A549 (cell line): ENCODE measurements around the gene LRATD1. TPM values are rescaled to one million over a fixed set of nuclear protein-coding genes. Genes with fewer than 3 reads are reported as not detected.

ENCODE experiments used
- ATAC-seq, 2 experiments: fragments of 200-7000 bp in 1 of 2; fragments of >200 bp in 1 of 2; cut with Nextera tagmentation in 1 of 2; cut with Tn5 transposase in 1 of 2; 3 replicates each; pipeline versions ENCODE4 v1.8.0 to v1.9.1; 2018 to 2020; ENCODE audit warnings: mild to moderate bottlenecking in 1 of 2, moderate library complexity in 1 of 2
- CTCF ChIA-PET: fragments of 300-600 bp; sonication (Branson Sonifier 250); formaldehyde crosslinking; extraction: SDS; loops from one replicate; lab custom pipeline; 2021; ENCODE audit warnings: antibody characterized with exemption, inconsistent platforms; lab: Yijun Ruan, JAX
- POLR2A ChIA-PET: fragments of 350-600 bp; formaldehyde crosslinking; extraction: SDS; loops from one replicate; lab custom pipeline; 2021; ENCODE audit warnings: antibody characterized with exemption, inconsistent platforms; lab: Yijun Ruan, JAX
- DNase-seq, 2 experiments: peaks; one replicate each; pipeline versions ENCODE4 v3.0.0 to v3.0.0-alpha.2; 2011 to 2016; ENCODE audit warnings: low read depth in 1 of 2, low spot score in 1 of 2
- FAIRE-seq: peaks from 2 replicates; lab custom pipeline; 2011; peaks lifted over from hg19 to GRCh38; lab: Jason Lieb, UNC
- H3K27ac ChIP-seq, 2 experiments: fragments of >200 bp; sonication (Bioruptor Twin); formaldehyde crosslinking; 3 replicates each; pipeline ENCODE4 v1.5.1; 2016 to 2017
- H3K4me1 ChIP-seq: fragments of >200 bp; sonication (Bioruptor Twin); formaldehyde crosslinking; 3 replicates; pipeline ENCODE4 v1.6.1; 2016
- H3K4me2 ChIP-seq: fragments of >200 bp; sonication (Bioruptor Twin); formaldehyde crosslinking; 3 replicates; pipeline ENCODE4 v1.6.1; 2016
- H3K4me3 ChIP-seq: fragments of >200 bp; sonication (Bioruptor Twin); formaldehyde crosslinking; 3 replicates; pipeline ENCODE4 v1.5.1; 2016
- H3K9me3 ChIP-seq: fragments of >200 bp; sonication (Bioruptor Twin); formaldehyde crosslinking; 3 replicates; pipeline ENCODE4 v1.6.1; 2016
- SMC3 ChIP-seq: fragments of >200 bp; sonication (Bioruptor Twin); formaldehyde crosslinking; IDR thresholded peaks from 3 replicates; pipeline ENCODE4 v1.6.1; 2018; ENCODE audit warnings: inconsistent platforms
- WGBS: methylation state at CpG from one replicate; pipeline ENCODE4 v1.1.6; 2017; ENCODE audit errors: missing lambda C conversion rate; 5-methylcytosine and 5-hydroxymethylcytosine counted together
- polyA plus RNA-seq, 4 experiments: library from polyadenylated mRNA; depleted of rRNA in 3 of 4; stranded (reverse); fragments of >200 nt; fragmentation: RNase III in 1 of 4; extraction: RNeasy Plus Mini Kit Qiagen cat#74134 plus additional on column Dnase treatment in 1 of 4; gene quantifications; 2 replicates in 3 of 4; 3 replicates in 1 of 4; pipeline ENCODE4 v1.2.3, GENCODE V29; 2011 to 2017
- TF ChIP-seq, protein P1 (sequence below): fragments of 450-650 bp; IDR thresholded peaks from 2 replicates; pipeline ENCODE4 v1.6.1; 2014; ENCODE audit warnings: antibody characterized with exemption

LRATD1 gene
- polyA plus RNA-seq, 2 of the 4 experiments (the other 2 are of a cell fraction): 0.05 TPM; not detected in 1

GRCh38 chr2:14681608-14682007 lies 49.1 kb downstream of the LRATD1 start:
- H3K4me3 ChIP-seq: no peak overlapping the region
- H3K4me2 ChIP-seq: no peak overlapping the region
- CTCF ChIA-PET: no interaction called here
- no peak for DNase-seq
- no peak for TF ChIP-seq SMC3
- TF ChIP-seq, protein P1, sequence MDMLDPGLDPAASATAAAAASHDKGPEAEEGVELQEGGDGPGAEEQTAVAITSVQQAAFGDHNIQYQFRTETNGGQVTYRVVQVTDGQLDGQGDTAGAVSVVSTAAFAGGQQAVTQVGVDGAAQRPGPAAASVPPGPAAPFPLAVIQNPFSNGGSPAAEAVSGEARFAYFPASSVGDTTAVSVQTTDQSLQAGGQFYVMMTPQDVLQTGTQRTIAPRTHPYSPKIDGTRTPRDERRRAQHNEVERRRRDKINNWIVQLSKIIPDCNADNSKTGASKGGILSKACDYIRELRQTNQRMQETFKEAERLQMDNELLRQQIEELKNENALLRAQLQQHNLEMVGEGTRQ: 0 out of 2 replicates have a peak, but pooled peaks have one; percentile 26
- no peaks in the 10 kb centered on the region for H3K4me1 ChIP-seq
- H3K9me3 ChIP-seq: no peaks in the 10 kb centered on the region
- ATAC-seq: no peak
- FAIRE-seq: no peak
- no peak overlapping the region for H3K27ac ChIP-seq
- POLR2A ChIA-PET: no interaction called here
- 3% methylated on average over 3 of the region's 3 CpGs for WGBS
